ENCODE results near the gene SYT2.
"Not testable (repeated sequence)": the region's sequence is repeated elsewhere in the genome, so short reads cannot be mapped to it uniquely, and the experiment has no call there.

The SYT2 gene

DNA sequence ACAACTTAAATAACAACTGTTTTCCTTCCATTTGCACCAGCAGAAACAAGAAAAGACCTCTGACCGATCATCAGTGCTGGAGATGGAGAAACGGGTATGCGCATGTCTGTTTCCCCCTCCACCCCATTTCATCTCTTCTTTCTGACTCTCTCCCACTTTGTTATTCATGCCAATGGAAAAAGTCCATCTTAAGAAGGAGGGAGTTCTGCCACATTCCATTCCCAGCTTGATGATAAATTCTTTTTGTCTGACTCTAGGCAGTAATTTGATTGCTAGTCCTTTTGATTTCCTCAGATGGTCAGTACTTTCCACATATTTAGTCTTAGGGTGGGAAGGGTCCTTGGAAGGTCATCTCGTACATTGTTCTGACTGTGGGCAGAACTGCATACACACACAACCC lies 142.5 kb downstream of the SYT2 start:
- DNase-seq, result no peak

- DNase-seq, result no peak
Observed at GRCh38 chr1:202565890-202566602, 144.2 kb downstream of the SYT2 start.

DNA sequence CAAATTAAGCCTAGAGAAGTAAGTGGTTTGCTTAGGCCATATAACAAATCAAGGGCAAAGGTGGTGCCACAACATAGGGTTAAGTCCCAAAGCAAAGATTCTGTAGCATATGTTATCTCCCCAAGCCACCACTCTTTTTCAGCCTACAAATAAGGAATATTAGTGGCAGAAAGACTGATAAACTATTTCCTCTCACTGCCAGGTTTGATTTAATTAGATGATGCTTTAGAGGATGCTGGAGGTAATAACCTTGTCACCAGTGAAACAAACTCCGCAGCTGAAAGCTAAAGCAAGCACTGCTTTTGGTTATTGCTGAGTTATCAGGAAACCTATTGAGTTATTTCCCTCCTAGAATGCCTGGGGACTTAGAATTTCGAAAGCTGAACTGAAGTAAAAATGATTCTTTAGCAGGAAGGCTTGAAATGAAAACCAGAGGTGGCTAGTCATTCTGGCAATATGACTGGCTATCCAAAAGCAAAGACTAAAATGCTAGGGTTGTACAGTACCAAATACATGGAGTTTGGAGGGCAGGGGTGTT lies 145.2 kb downstream of the SYT2 start:
- no peak for DNase-seq

DNA sequence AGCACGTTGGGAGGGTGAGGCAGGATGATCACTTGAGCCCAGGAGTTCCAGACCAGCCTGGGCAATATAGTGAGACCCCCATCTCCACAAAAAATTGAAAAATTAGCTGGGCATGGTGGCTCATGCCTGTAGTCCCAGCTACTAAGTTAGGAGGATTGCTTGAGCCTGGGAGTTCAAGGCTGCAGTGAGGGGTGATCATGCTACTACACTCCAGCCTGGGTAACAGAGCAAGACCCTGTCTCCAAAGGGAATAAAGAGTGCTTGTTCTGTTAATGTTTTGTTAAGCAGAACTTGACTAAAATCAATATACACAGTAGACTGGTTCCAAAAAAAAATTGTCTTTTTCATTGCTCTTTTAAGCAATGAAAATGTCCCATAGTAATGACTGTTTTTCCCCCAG lies 146.4 kb downstream of the SYT2 start:
- DNase-seq, result no peak

DNA sequence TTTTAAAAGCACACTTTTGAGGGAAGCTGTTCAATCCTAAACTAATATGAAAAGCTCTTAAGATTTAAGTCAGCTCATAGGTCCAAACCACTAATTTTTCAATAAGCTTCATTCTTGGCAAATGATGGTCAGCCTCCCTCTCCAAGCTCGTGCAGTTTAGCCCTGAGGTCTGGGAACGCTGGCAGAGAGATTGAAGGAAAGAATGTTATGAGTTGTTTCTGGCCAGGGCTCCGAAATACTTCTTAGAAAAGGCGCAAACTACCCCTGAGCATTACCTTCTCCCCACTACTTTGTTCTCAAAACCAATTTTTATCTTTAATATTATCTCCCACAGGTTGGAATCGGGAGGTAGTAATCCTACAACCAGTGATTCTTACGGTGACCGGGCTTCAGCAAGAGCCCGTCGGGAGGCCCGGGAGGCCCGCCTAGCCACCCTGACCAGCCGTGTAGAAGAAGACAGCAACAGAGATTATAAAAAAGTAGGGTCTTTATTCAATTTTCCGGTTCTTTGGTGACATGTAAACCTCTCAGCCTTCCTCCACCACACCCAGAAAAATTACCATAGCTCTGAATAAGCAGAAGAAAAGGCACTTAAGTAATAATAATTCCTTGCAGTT lies 147.7 kb downstream of the SYT2 start:
- DNase-seq, result no peak

DNA sequence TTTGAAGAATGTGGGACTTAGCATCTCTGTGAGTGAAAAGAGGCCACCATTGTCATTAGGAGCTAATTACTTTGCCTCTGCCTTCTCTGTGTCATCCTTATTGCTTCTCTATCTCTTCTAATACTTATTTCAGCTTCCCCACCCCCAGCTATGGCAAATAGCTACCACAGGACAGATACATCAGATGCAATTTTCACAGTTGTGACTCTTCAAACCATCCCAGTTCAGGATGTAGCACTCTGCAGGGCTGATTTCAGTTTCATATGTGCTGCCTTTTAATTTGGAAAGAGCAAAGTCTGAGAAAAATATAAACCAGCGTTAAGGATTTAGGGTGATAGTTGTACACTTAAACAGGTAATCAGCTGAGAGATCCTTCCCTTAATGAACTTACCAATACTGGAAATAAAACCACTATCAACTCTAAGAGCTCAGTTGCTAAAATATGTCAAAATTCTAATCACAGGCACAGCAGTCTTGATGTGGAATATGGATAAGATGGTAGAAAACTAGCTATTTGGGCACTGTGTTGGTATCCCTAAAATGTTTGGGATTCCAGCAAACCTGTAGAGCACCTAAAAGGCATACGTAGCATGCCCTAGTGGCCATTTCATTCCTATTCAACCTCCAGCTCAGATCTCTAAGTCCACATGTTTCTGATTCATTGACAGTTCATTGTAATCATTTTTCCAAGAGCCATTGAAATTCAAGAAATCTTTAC lies 148.4 kb downstream of the SYT2 start:
- DNase-seq, result no peak

GRCh38 chr1:202561240-202561639 lies 149.0 kb downstream of the SYT2 start:
- no peak for DNase-seq

DNA sequence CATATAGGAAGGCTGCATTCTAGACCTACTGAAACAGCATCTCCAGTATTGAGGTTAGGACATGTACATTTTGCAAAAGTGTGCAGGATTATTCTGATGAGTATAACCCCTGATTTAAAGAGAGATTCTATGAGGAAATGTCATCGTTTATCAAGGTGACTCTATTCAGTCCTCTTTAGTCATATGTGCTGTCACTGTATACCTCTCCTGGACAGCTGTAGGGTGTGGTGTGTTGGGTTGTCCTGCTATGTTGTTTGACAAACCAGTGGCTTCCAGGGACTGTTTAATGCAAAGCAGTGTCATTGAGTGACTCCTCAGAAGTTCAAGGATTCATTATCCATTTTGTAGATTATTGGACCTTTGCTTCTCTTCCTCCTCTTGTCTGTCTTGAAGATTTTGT lies 152.6 kb downstream of the SYT2 start:
- DNase-seq, result not testable (repeated sequence)

DNA sequence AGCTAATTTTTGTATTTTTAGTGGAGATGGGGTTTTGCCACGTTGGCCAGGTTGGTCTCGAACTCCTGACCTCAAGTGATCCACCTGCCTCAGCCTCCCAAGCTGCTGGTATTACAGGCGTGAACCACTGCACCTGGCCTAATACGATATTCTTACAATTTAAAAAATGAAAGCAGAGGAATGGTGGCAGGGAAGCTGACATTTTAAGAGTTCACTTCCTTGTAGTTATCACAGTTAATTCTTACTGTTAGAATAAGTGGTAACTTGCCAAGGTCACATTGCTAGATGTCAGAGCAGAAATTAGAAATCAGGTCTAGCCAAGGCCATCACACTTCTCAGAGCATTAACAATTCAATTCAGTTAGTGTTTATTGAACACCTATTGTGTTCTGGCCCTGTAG lies 154.2 kb downstream of the SYT2 start:
- DNase-seq, result not testable (repeated sequence)

- not testable (repeated sequence) for DNase-seq
Observed at GRCh38 chr1:202554619-202555018, 155.6 kb downstream of the SYT2 start.

GRCh38 chr1:202553560-202554038 lies 156.7 kb downstream of the SYT2 start:
- DNase-seq, result no peak

- not testable (repeated sequence) for DNase-seq
Observed at GRCh38 chr1:202553078-202553477, 157.2 kb downstream of the SYT2 start.

DNA sequence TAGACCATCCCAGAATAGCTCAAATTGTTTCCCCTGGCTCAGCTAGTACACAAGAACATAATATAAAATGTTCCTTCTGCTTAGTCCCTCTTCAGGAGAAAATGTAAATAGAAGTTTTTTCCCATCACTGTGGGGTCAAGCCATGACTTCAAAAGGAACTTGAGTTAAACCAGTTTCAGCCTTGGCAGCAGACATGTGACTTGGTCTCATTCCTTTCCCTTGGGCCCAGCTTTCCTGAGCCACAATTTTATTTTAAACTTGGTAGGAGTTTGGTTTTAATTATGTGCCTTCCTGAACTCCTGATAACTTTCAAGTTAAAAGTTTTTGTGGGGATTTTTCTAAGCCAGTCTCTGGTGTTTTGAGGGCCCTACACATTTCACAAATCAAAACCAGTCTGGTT lies 157.6 kb downstream of the SYT2 start:
- not testable (repeated sequence) for DNase-seq

DNA sequence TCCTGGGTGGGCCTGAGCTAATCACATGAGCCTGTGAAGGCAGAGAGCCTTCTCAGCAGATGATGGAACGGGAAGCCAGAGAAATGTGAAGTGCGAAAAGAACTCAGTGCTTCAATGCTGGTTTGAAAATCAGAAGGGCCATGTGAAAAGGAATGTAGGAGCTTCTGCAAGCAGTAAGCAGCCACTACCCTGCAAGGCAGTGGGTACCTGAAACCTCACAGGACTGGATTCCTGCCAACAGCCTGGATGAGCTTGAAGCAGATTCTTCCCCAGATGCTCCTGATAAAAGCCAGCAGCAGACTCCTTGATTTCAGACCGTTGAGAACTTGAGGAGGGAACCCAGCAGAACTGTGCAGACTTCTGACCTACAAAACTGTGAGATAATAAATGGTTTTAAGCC lies 158.6 kb downstream of the SYT2 start:
- no peak for DNase-seq

GRCh38 chr1:202550088-202550487 lies 160.2 kb downstream of the SYT2 start:
- not testable (repeated sequence) for DNase-seq

- DNase-seq, result no peak
Observed at GRCh38 chr1:202547215-202547614, 163.0 kb downstream of the SYT2 start.

DNA sequence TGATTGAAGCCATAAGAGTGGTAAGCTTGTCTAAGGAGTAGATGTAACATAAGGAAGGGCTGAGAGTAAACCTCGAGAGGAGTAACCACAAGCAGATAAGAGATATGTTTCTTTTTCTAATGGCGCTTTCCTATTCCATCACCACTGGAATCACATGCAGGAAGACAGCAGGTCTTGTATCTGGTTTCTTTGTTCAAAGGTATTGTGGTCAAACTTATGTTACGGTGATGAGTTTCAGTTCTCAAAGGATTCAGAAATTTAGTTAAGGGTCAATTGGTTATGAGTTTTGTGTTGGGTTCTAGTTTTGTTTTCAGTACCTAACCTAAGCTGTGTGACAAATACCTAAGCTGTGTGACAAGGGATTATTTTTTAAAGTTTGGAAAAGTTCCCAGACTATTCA lies 163.5 kb downstream of the SYT2 start:
- not testable (repeated sequence) for DNase-seq

DNA sequence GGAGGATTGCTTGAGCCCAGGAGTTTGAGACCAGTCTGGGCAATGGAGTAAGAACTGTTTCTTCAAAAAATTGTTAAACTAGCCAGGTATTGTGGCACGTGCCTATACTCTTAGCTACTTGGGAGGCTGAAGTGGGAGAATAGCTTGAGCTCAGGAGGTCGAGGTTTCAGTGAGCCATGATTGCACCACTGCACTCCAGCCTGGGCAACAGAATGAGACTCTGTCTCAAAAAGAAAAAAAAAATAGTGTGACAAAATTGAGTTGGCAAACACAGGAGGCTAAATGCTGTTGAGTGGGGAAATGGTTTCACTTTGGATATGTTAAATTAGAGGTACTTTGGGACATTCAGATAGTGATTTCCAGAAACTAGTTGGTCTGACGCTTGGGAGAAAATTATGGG lies 163.9 kb downstream of the SYT2 start:
- not testable (repeated sequence) for DNase-seq

DNA sequence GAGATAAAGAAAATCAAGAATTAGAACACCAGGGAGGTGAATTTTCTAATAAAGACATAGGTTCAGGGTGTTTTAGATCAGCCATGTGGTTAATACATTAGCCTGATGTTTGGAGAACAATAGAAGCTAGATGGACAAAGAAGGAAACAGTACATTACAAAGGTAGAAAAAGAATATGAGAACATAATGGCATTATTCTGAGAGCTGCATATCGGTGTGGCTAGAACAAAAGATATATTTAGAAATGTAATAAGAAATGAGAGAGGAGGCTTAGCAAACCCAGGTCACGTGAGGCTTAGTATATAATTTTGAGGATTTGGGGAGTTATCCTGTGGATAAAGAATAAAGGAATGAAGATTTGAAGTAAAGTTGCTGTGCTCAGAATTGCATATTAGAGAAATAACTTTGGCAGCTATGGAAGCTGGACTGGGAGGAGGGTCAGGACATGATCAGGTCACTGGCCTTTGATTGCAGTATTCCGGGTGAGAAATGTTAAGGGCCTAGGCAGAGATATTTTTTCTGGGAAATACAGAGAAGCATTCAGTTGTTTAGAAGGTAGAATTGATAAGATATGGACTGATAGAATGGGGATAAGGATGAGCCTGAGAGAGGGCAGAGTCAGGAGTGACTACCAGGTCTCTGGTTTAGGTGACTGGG lies 164.5 kb downstream of the SYT2 start:
- DNase-seq, result not testable (repeated sequence)

GRCh38 chr1:202544766-202545449 lies 165.3 kb downstream of the SYT2 start:
- DNase-seq, result not testable (repeated sequence)

- not testable (repeated sequence) for DNase-seq
Observed at GRCh38 chr1:202543537-202543936, 166.7 kb downstream of the SYT2 start.

GRCh38 chr1:202542415-202542814 lies 167.8 kb downstream of the SYT2 start:
- DNase-seq, result not testable (repeated sequence)

Measured in SHP77 (cell line).